ENCODE measurements around the gene GFY. TPM values are rescaled to one million over a fixed set of nuclear protein-coding genes. Genes with fewer than 3 reads are reported as not detected.

GFY gene
- total and polyA plus RNA-seq, 9 of the 15 experiments (the other 6 are each of a cell fraction or from before 2014, with no cell fraction given): 0.06 to 0.40 (median 0.19) TPM; not detected in 3

- TF ChIP-seq POLR2G (IDR thresholded peaks at IDR 0.05; ENCODE audit: low read depth, low read length) (peak; percentile 20; the same call in 1 of the 2 replicates), ZFPM2 (CRISPR knock-in tag; IDR thresholded peaks at IDR 0.05) (no peak), NR2F6 (CRISPR knock-in tag; IDR thresholded peaks at IDR 0.05) (no peak), CREM (IDR thresholded peaks at IDR 0.05; ENCODE audit: low read depth) (peak; percentile 96), FOXK1 (CRISPR knock-in tag; IDR thresholded peaks at IDR 0.05; ENCODE audit: borderline replicate concordance) (no peak), HDGF (IDR thresholded peaks at IDR 0.05) (0 out of 2 replicates have a peak, but pooled peaks have one; percentile 23), RUNX1 (IDR thresholded peaks at IDR 0.05; ENCODE audit: low read depth) (peak; percentile 68; the same call in 1 of the 2 replicates), RBBP5 (IDR thresholded peaks at IDR 0.05; ENCODE audit: borderline replicate concordance, insufficient read depth, low read length, poor library complexity, severe bottlenecking) (peak; percentile 24), ZNF347 (CRISPR knock-in tag; IDR thresholded peaks at IDR 0.05; ENCODE audit: low read depth) (no peak), IRF9 (tag; IDR thresholded peaks at IDR 0.05) (no peak), NRF1 (conservative IDR thresholded peaks at IDR 0.05 in 1 of 2, IDR thresholded peaks at IDR 0.05 in 1 of 2) (peak; percentile 12 to 46; a peak in 2 of 4 replicates), ATF2 (CRISPR knock-in tag; IDR thresholded peaks at IDR 0.05) (peak; percentile 71; the same call in 1 of the 2 replicates), ZBTB33 (CRISPR knock-in tag; IDR thresholded peaks at IDR 0.05) (peak; percentile 56; the same call in 1 of the 2 replicates), PKNOX1 (IDR thresholded peaks at IDR 0.05) (no peak), ZFX (CRISPR knock-in tag; IDR thresholded peaks at IDR 0.05) (peak; percentile 55), SRSF7 (optimal IDR thresholded peaks at IDR 0.05; ENCODE audit: low read depth, low read length) (no peak), PYGO2 (tag; IDR thresholded peaks at IDR 0.05) (no peak), LARP7 (IDR thresholded peaks at IDR 0.05) (no peak), POLR3A (IDR thresholded peaks at IDR 0.05; ENCODE audit: borderline replicate concordance, extremely low read depth, insufficient read depth, insufficient read length) (no peak), ZNF707 (CRISPR knock-in tag; conservative IDR thresholded peaks at IDR 0.05) (no peak), EGR1 (conservative IDR thresholded peaks at IDR 0.05) (peak; percentile 88), RAD51 (IDR thresholded peaks at IDR 0.05; ENCODE audit: borderline replicate concordance, low read depth) (peak; percentile 42; the same call in 1 of the 2 replicates)
These were observed 11.3 kb downstream of the GFY start (continued) for GRCh38 chr19:49436381-49437017.
